T follicular helper cell (primary cell): Measurements from ENCODE around the gene TNRC6C.
A peak's percentile ranks its signal among the peaks of the same experiment; 100 is the strongest.
"Not testable (repeated sequence)": the region's sequence is repeated elsewhere in the genome, so short reads cannot be mapped to it uniquely, and the experiment has no call there.

Source experiments
- DNase-seq: peaks from one replicate; pipeline ENCODE4 v3.0.0-alpha.2; 2020; ENCODE audit warnings: low read depth

TNRC6C gene

GRCh38 chr17:78111727-78112517 is 153.4 kb downstream of the TNRC6C start:
- DNase-seq: no peak

GRCh38 chr17:78112518-78113471 is 154.3 kb downstream of the TNRC6C start:
- peak; percentile 67 for DNase-seq

- DNase-seq: no peak
Observed at GRCh38 chr17:78113804-78114785, 155.6 kb downstream of the TNRC6C start.

GRCh38 chr17:78114831-78115723 is 156.6 kb downstream of the TNRC6C start:
- DNase-seq: no peak

GRCh38 chr17:78115803-78116202 is 157.3 kb downstream of the TNRC6C start:
- DNase-seq: not testable (repeated sequence)

- DNase-seq: no peak
Observed at GRCh38 chr17:78116411-78116810, 157.9 kb downstream of the TNRC6C start.

GRCh38 chr17:78117027-78117981 is 158.8 kb downstream of the TNRC6C start:
- no peak for DNase-seq

GRCh38 chr17:78118801-78119241 is 160.3 kb downstream of the TNRC6C start:
- no peak for DNase-seq

GRCh38 chr17:78120537-78120936 is 162.0 kb downstream of the TNRC6C start:
- DNase-seq: no peak

GRCh38 chr17:78120971-78121800 is 162.7 kb downstream of the TNRC6C start:
- DNase-seq: peak; percentile 39

GRCh38 chr17:78121801-78122215 is 163.3 kb downstream of the TNRC6C start:
- no peak for DNase-seq

GRCh38 chr17:78122216-78122930 is 163.9 kb downstream of the TNRC6C start:
- no peak for DNase-seq

GRCh38 chr17:78122931-78123249 is 164.4 kb downstream of the TNRC6C start:
- DNase-seq: no peak

- DNase-seq: no peak
Observed at GRCh38 chr17:78123258-78123929, 164.9 kb downstream of the TNRC6C start.

GRCh38 chr17:78124081-78124835 is 165.8 kb downstream of the TNRC6C start:
- no peak for DNase-seq

GRCh38 chr17:78124836-78125137 is 166.3 kb downstream of the TNRC6C start:
- DNase-seq: no peak
